Fibroblast of skin of left biceps (primary cell): ENCODE data around the gene DENND1C.
"Not testable (repeated sequence)": the region's sequence is repeated elsewhere in the genome, so short reads cannot be mapped to it uniquely, and the experiment has no call there.

Experiments used
- DNase-seq, 2 experiments: peaks; one replicate each; pipeline ENCODE4 v3.0.0-alpha.2; 2013; ENCODE audit warnings: low read depth in 2 of 2

DENND1C gene

GRCh38 chr19:6457958-6458694 lies 23.5 kb downstream of the DENND1C start:
- no peak for DNase-seq

GRCh38 chr19:6455924-6456323 lies 25.7 kb downstream of the DENND1C start:
- no peak for DNase-seq

- no peak for DNase-seq
Measured at GRCh38 chr19:6453951-6454565, 27.5 kb downstream of the DENND1C start.

GRCh38 chr19:6452899-6453298 lies 28.7 kb downstream of the DENND1C start:
- DNase-seq: no peak

GRCh38 chr19:6452223-6452614 lies 29.4 kb downstream of the DENND1C start:
- DNase-seq: no peak

GRCh38 chr19:6451583-6452222 lies 29.9 kb downstream of the DENND1C start:
- DNase-seq: no peak

- DNase-seq: no peak
Measured at GRCh38 chr19:6450166-6450565, 31.4 kb downstream of the DENND1C start.

GRCh38 chr19:6448045-6448444 lies 33.5 kb downstream of the DENND1C start:
- no peak for DNase-seq

GRCh38 chr19:6446452-6446851 lies 35.1 kb downstream of the DENND1C start:
- DNase-seq: no peak

GRCh38 chr19:6443986-6444385 lies 37.6 kb downstream of the DENND1C start:
- DNase-seq: no peak

- no peak for DNase-seq
Measured at GRCh38 chr19:6442087-6442688, 39.4 kb downstream of the DENND1C start.

- no peak for DNase-seq
Measured at GRCh38 chr19:6440905-6441304, 40.7 kb downstream of the DENND1C start.

- DNase-seq: no peak
Measured at GRCh38 chr19:6439743-6440142, 41.8 kb downstream of the DENND1C start.

- DNase-seq: no peak
Measured at GRCh38 chr19:6433663-6434062, 47.9 kb downstream of the DENND1C start, which contains the start of gene SLC25A41. SLC25A41 (minus strand) TSS chr19:6433763; CDS start chr19:6433693, 70 bp downstream.

- no peak for DNase-seq
Measured at GRCh38 chr19:6433165-6433564, 48.4 kb downstream of the DENND1C start.

- DNase-seq: no peak
Measured at GRCh38 chr19:6431891-6432290, 49.7 kb downstream of the DENND1C start.

GRCh38 chr19:6429419-6430221 lies 52.0 kb downstream of the DENND1C start:
- no peak for DNase-seq

- not testable (repeated sequence) for DNase-seq
Measured at GRCh38 chr19:6428692-6429418, 52.7 kb downstream of the DENND1C start.

- no peak for DNase-seq
Measured at GRCh38 chr19:6427131-6427530, 54.5 kb downstream of the DENND1C start.

- no peak for DNase-seq
Measured at GRCh38 chr19:6425732-6426620, 55.6 kb downstream of the DENND1C start.
